Measurements from ENCODE around the gene TMPRSS9. TPM values are rescaled to one million over a fixed set of nuclear protein-coding genes. Genes with fewer than 3 reads are reported as not detected.

Gene TMPRSS9
- total and polyA plus RNA-seq, 12 donors: 0.32 to 1.7 (median 1.1) TPM

- Histone ChIP-seq H3K27ac (no peak overlapping the region), H3K4me3 (no peak overlapping the region), H3K27me3 (no peaks in the 10 kb centered on the region), H3K4me1 (replicated peaks in 1 of 2) (no peaks in the 10 kb centered on the region), H3K9me3 (replicated peaks in 1 of 3) (no peaks in the 10 kb centered on the region), H3K36me3 (replicated peaks in 1 of 2) (peaks cover 0 to 19% of the 10 kb centered on the region in 2 donors)
- intact Hi-C loops (cut with DNase I): no loop called here
- DNase-seq: no peak
- no peak for TF ChIP-seq POLR2A (IDR thresholded peaks at IDR 0.05)
- TF ChIP-seq, protein P1, sequence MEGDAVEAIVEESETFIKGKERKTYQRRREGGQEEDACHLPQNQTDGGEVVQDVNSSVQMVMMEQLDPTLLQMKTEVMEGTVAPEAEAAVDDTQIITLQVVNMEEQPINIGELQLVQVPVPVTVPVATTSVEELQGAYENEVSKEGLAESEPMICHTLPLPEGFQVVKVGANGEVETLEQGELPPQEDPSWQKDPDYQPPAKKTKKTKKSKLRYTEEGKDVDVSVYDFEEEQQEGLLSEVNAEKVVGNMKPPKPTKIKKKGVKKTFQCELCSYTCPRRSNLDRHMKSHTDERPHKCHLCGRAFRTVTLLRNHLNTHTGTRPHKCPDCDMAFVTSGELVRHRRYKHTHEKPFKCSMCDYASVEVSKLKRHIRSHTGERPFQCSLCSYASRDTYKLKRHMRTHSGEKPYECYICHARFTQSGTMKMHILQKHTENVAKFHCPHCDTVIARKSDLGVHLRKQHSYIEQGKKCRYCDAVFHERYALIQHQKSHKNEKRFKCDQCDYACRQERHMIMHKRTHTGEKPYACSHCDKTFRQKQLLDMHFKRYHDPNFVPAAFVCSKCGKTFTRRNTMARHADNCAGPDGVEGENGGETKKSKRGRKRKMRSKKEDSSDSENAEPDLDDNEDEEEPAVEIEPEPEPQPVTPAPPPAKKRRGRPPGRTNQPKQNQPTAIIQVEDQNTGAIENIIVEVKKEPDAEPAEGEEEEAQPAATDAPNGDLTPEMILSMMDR (IDR thresholded peaks at IDR 0.05): no peak
- 90 to 95% (median 94%) methylated on average over 14 to 38 of the region's 38 CpGs for WGBS, 4 donors
Measured at GRCh38 chr19:2340496-2341243, 19.4 kb upstream of the TMPRSS9 start.

DNA sequence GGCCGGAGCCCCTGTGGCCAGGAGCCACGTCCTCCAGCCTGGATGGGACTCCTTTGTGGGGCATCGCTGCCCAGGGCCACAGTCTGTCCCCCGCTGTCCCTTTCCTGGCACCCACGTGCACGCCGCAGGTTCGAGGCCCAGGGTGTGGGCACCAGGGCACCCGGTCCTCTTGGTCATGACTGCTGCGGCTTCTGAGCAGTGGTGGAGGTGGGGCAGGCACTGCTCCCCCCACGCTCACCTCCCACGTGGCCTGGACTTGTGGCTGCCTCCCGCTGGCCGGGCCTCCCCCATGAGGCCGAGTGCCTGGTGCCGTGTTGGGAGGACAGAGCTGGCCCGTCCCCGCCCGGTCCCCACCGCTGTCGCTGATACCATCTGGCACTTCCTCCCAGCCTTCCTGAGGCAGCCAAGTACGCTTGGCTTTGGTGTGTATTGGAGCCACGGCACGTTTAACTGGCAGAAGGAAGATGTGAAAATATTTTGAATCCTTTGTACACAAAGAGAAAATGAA is 18.8 kb upstream of the TMPRSS9 start:
- Histone ChIP-seq H3K27me3 (no peaks in the 10 kb centered on the region), H3K27ac (no peak overlapping the region), H3K36me3 (replicated peaks in 1 of 2) (peaks cover 0 to 19% of the 10 kb centered on the region in 2 donors), H3K4me1 (replicated peaks in 1 of 2) (no peaks in the 10 kb centered on the region), H3K9me3 (replicated peaks in 1 of 3) (no peaks in the 10 kb centered on the region), H3K4me3 (no peak overlapping the region)
- DNase-seq: no peak
- TF ChIP-seq POLR2A (IDR thresholded peaks at IDR 0.05): no peak
- TF ChIP-seq, protein P1 (IDR thresholded peaks at IDR 0.05): no peak
- intact Hi-C loops (cut with DNase I): no loop called here
- WGBS, 4 donors: 82 to 89% (median 85%) methylated on average over 15 to 24 of the region's 24 CpGs

- Histone ChIP-seq H3K27me3 (no peaks in the 10 kb centered on the region), H3K9me3 (replicated peaks in 1 of 3) (no peaks in the 10 kb centered on the region), H3K4me1 (replicated peaks in 1 of 2) (no peaks in the 10 kb centered on the region), H3K36me3 (replicated peaks in 1 of 2) (peaks cover 0 to 22% of the 10 kb centered on the region in 2 donors), H3K27ac (no peak overlapping the region), H3K4me3 (no peak overlapping the region)
- TF ChIP-seq, protein P1 (IDR thresholded peaks at IDR 0.05): no peak
- TF ChIP-seq POLR2A (IDR thresholded peaks at IDR 0.05): no peak
- 89 to 99% (median 90%) methylated on average over 10 to 15 of the region's 15 CpGs for WGBS, 4 donors
- intact Hi-C loops (cut with DNase I): no loop called here
- DNase-seq: no peak
Measured at GRCh38 chr19:2341982-2342381, 18.1 kb upstream of the TMPRSS9 start.

DNA sequence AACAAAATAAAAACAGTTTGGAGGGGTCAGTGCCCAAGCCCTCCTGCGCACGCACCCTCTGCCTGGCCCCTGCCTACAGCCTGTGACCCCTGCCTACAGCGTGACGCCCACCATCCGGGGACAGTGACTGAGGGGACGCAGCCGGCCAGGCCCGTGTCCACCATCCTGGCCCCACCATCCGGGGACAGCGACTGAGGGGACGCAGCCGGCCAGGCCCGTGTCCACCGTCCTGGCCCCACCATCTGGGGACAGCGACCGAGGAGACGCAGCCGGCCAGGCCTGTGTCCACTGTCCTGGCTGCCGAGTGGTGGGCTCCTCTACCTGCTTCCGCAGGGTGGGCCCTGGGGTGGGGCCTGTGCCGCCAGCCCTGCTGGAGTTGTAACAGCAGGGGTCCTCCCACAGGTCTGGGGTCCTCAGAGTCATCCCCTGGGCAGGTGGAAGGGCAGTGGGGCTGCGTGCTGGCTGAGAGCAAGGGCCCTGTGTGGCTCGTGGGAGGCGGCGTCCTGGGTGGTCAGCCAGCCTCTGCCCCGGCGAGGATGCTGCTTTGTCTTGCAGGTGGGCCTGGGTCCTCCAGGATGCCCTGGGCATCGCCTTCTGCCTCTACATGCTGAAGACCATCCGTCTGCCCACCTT is 17.3 kb upstream of the TMPRSS9 start:
- Histone ChIP-seq H3K36me3 (replicated peaks in 1 of 2) (peaks cover 0 to 22% of the 10 kb centered on the region in 2 donors), H3K27me3 (no peaks in the 10 kb centered on the region), H3K4me3 (no peak overlapping the region), H3K9me3 (replicated peaks in 1 of 3) (no peaks in the 10 kb centered on the region), H3K4me1 (replicated peaks in 1 of 2) (no peaks in the 10 kb centered on the region), H3K27ac (no peak overlapping the region)
- intact Hi-C loops (cut with DNase I): no loop called here
- WGBS, 4 donors: 93 to 98% (median 97%) methylated on average over 22 to 29 of the region's 29 CpGs; no CpG with 5 or more reads in 1 of the 4 donors
- no peak for TF ChIP-seq POLR2A (IDR thresholded peaks at IDR 0.05)
- TF ChIP-seq, protein P1 (IDR thresholded peaks at IDR 0.05): no peak
- no peak for DNase-seq

All from adrenal gland (tissue), 12 donors.